H4 (cell line): Measurements from ENCODE around the gene LIPG. TPM values are rescaled to one million over a fixed set of nuclear protein-coding genes. Genes with fewer than 3 reads are reported as not detected.

Experiments
- DNase-seq: peaks from one replicate; pipeline ENCODE4 v3.0.0-alpha.2; 2015; ENCODE audit warnings: low spot score
- total RNA-seq: library from RNA; depleted of rRNA; stranded (reverse); fragments of >200 nt; shearing (Covaris generic); gene quantifications from 2 replicates; pipeline ENCODE4 v1.2.3, GENCODE V29; 2014

LIPG gene
- total RNA-seq, 1 experiment from 2014 or later = 0.17 TPM

DNA sequence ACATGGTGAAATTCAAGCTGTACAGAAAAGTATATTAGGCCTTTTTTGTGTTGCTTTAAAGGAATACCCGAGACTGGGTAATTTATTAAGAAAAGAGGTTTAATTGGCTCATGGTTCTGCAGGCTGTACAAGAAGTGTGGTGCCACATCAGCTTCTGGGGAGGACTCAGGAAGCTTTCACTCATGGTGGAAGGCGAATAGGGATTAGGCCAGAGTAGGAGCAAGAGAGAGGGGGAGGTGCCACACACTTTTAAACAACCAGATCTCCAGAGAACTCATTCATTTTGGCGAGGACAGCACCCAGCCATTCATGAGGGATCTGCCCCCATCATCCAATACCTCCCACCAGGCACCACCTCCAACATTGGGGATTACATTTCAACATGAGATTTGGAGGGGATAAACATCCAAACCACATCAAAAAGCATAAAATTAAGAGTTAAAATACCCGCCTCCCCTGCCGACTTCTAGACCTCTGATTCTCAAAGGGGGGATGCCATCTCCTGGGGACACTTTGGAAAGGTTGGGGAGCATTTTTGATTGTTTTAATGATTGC is 15.1 kb upstream of the LIPG start:
- DNase-seq = no peak

DNA sequence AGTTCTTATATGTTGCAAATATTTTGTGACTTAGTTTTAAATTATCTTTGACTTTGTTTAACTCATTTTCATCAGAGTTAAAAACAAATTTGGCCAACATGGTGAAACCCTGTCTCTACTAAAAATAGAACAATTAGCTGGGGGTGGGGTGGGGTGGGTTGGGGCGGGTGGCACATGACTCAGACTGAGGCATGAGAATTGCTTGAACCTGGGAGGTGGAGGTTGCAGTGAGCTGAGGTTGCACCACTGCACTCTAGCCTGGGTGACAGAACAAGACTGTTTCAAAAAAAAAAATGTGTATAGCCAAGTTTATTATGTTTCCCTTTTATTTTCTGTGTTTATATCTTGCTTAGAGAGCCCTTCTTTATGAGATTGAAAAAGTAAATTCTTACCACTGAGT is 14.2 kb upstream of the LIPG start:
- no peak for DNase-seq

- DNase-seq = peak; percentile 74
Observed at GRCh38 chr18:49548229-49548636, 13.6 kb upstream of the LIPG start.

DNA sequence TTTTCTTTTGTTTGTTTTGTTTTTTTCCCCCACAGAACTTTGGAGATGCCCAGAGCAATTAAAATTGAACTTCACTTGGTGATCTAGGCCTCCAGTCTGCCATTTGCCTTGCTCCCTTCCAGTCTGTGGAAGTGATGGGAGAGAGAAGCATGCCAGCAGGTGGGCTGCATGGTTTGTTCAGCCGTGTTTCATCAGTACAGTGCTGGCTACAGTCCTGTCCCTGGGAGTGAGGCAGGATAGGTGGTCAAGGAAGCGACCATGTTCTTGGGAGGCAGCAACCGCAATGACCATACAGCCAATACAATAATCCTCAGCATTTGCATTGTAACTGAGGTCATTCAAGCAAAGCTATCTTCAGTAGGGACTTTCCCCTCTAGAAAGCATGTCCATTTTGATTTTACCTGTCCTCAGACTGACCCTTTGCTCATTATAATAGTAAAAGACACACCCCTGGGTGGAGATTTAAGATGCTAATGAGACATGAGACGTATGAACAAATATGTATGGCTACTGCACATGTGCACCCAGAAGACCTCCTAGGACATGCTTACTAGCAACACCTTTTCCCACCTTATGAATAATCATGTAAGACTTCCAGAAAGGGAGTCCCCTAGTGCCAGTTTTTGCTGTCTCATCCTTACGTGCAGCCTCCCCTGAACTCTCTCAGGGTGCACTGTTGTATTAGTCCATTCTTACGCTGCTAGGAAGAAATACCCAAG is 11.1 kb upstream of the LIPG start:
- no peak for DNase-seq

GRCh38 chr18:49553003-49553402 is 8.9 kb upstream of the LIPG start:
- no peak for DNase-seq

GRCh38 chr18:49555641-49556040 is 6.2 kb upstream of the LIPG start:
- DNase-seq = no peak

DNA sequence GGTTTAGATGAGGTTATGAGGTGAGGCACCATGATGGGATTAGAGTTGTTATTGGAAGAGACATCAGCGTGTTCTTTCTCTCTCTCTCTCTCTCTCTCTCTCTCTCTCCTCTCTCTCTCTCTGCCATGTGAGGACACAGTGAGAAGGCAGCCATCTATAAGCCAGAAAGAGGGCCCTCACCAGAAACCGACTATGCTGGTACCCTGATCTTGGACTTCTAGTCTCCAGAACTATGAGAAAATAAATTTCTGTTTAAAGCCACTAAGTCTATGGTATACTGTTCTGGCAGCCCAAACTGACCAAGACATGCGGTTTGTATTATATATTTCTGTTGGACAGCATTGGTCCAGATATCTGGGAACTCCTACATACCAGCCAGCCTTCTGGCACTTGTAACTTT is 3.5 kb upstream of the LIPG start:
- DNase-seq = no peak

DNA sequence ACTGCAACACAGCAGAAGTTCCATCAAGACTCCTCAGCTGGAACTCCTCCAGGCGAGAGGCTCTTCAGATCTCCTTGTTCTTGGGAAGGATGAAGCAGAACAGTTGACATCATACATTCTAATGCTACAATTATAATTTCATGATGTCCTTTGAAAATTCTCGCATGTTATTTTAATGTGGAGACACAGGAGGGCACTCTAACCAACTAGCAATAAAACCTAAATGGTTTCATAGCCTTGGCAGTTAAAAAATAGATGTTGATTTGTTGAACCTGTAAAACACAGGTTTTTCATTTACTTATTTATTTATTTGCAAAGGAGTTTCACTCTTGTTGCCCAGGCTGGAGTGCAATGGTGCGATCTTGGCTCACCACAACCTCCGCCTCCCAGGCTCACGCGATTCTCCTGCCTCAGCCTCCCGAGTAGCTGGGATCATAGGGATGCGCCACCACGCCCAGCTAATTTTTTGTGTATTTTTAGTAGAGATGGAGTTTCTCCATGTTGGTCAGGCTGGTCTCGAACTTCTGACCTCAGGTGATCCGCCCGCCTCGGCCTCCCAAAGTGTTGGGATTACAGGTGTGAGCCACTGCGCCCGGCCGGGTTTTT is 2.4 kb upstream of the LIPG start:
- peak; percentile 45 for DNase-seq

DNA sequence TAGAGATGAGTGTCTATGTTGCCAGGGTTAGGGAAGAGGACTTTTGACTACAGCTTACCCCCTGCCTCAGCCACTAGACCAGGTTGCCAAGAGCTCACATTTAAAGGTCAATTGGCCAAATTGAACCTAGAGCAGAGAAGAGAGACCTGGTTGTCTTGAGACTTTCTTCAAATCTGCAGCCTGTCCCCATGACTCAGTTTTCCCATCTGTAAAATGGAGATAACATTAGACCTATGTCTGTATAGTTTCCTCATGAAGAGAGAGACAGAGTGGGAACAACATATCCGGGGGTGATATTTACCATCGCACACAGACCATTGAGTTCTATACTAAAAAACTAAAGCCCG is 1.6 kb upstream of the LIPG start:
- no peak for DNase-seq

DNA sequence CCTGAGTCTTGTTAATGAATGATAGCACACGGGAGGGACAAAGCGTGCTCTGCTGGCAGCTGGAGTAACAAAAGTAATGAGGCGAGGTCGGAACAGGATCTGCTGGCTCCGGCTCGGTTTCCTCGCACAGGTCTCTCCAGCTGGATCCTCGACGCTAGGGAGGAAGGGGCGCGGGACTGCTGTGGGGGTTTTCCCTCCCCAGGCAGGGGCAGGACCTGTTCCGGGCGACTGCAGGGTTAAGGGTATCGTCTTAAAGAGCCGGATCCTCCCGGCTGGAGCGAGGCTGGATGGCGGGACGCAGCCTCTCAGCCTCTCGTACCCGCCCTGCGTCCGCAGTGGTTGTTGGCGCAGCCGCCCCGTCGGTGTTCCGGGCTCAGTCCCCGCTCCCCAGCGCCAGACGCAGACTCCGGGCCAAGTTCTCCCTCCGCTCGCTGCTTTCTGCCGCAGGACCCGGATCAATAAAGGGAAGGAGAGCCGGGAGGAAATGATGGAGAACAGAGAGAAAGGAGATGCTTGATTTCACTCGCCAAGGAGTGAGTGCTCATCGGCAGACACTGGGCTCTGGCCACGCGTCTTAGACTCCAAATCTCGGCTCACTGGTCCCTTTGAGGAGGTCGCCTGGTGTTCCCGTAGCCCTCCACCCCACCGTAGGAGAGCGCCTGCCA is 1.1 kb upstream of the LIPG start:
- DNase-seq = no peak

GRCh38 chr18:49562481-49563129 is 748 bp downstream of the LIPG start:
- no peak for DNase-seq

GRCh38 chr18:49563130-49563540 is 1.3 kb downstream of the LIPG start:
- peak; percentile 41 for DNase-seq

DNA sequence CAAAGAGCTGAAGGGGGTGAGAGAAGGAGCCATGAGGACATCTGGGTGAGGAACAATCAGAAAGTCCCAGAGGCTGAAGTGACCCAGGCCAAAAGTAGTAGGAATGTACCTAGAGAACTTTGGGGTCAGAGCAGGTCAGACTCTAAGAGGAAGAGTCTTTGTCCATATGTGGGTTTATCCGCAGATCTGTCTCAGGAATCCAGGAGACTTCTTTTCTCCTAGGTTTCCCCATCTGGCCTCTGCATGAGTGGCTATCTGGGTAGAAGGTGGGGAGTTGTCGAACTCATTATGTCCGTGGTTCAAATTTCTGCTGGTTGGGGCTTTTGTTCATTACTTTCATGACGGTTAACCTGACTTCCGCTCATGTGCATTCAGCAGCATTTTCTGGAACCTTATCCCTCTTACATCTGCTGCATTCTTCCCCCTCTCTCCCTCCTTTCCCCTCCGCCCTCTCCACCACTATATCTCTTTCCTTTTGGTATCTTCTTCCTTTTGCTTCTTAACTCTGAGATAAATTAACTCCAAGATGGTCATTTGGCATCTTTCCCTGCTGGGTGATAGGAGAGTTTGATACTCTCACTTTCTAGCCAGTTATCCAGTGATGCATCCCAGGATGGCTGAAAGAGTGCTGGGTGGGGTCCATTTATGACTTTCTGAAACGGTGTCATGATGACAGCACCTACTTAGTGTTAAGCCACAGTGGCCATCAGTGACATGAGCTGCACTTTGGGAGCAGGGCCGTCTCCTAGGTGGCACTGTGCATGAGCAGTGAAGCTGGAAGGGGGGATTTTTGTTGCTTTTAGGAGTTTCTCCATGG is 2.1 kb downstream of the LIPG start:
- DNase-seq = no peak

- no peak for DNase-seq
Observed at GRCh38 chr18:49564518-49564834, 2.6 kb downstream of the LIPG start.

DNA sequence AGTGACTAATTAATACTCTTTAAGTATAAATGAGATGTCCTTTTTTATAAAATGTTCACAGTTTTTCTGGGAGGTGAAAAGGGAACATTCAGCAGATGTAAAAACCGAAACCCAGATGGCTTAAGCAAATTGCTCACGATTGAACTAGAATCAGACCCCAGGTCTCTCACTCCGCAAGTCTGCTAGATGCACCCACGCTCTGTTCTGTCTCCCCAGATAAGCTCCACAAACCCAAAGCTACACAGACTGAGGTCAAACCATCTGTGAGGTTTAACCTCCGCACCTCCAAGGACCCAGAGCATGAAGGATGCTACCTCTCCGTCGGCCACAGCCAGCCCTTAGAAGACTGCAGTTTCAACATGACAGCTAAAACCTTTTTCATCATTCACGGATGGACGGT is 3.2 kb downstream of the LIPG start:
- DNase-seq = no peak

- peak; percentile 74 for DNase-seq
Observed at GRCh38 chr18:49565612-49566011, 3.8 kb downstream of the LIPG start.

DNA sequence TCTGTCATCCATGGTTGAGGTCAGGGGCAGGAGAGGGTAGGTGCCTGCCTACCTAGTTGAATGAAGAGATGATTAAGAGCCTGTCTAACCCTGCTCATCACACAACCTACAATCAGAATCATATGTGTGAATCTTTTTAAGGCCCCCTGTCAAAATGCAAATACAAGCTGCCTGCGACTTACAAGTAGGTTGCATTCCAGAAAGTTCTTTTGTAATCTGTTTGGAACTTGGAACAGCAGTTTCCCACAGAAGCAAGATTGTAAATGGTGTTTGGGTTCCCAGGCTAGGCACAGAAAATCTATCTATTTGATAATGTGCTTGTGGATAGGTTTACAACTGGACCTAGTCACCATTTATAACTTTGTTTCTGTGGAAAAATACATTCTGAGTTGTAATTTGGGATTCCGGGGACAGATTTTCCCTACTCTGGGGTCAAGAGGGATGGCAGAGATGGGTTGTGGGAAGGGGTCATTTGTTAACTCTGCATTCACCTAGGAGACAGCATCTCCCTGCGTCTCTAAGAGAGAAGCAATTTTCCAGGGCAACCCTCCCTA is 4.4 kb downstream of the LIPG start:
- DNase-seq = no peak

DNA sequence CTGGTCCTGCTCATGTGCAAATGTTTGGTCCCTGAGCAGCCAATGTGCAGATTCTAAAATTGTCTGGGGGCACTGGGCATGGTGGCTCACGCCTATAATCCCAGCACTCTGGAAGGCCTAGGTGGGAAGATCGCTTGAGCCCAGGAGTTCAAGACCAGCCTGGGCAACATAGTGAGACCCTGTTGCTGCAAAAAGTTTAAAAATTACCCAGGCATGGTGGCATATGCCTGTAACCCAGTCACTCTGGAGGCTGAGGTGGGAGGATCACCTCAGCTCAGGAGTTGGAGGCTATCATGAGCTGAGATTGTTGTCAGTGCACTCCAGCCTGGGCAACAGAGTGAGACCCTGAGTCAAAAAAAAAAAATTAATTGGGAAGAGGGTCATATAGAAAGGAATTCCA is 5.1 kb downstream of the LIPG start:
- DNase-seq = no peak

DNA sequence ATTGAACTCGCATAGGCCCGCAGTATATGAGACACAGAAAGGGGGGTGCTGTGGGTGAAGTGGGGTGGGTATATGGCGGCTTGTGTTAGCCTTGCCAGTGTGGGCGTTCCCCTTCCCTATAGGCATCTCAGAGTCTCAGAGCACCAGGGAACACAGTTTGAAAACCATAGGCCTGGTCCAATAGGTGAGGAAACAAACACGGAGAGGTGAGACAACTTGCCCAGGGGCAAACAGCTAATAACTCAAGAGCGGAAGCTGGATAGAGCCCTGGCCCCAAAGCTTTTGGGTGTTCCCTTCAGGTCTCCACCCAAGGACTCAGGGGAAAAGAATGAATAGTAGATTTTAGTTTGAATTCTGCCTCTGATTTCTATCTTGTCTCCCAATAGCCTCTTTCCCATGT is 7.9 kb downstream of the LIPG start:
- DNase-seq = no peak

GRCh38 chr18:49570836-49571235 is 9.0 kb downstream of the LIPG start:
- DNase-seq = no peak

- no peak for DNase-seq
Observed at GRCh38 chr18:49572611-49573345, 10.9 kb downstream of the LIPG start.
